Kidney (tissue), 14 donors: ENCODE data around the gene MKNK1. TPM values are rescaled to one million over a fixed set of nuclear protein-coding genes. Genes with fewer than 3 reads are reported as not detected.

Experiments used
- DNase-seq, 5 donors: peaks; one replicate each; pipeline ENCODE4 v3.0.0-alpha.2; 2013 to 2020
- FAIRE-seq: peaks from 2 replicates; lab custom pipeline; 2012; peaks lifted over from hg19 to GRCh38; lab: Jason Lieb, UNC
- H3K27ac ChIP-seq, 2 donors: one replicate each; pipeline ENCODE4 v1.7.0; 2013; ENCODE audit warnings: low read depth in 2 of 2, low read length in 2 of 2, inconsistent platforms in 1 of 2
- H3K27me3 ChIP-seq: one replicate; pipeline ENCODE4 v1.7.1; 2013; ENCODE audit warnings: low read length, inconsistent platforms; ENCODE audit not compliant: control insufficient read depth, insufficient read depth
- H3K36me3 ChIP-seq, 3 donors: one replicate each; pipeline versions ENCODE4 v1.7.0 to v1.7.1; 2013; ENCODE audit warnings: low read length in 3 of 3, control low read depth in 1 of 3, inconsistent platforms in 1 of 3; ENCODE audit not compliant: insufficient read depth in 3 of 3, control insufficient read depth in 2 of 3
- H3K4me1 ChIP-seq, 3 donors: one replicate each; pipeline versions ENCODE4 v1.7.0 to v1.7.1; 2013; ENCODE audit warnings: low read length in 3 of 3, inconsistent platforms in 1 of 3, low read depth in 1 of 3; ENCODE audit not compliant: control insufficient read depth in 2 of 3, insufficient read depth in 2 of 3
- H3K4me3 ChIP-seq, 3 donors: one replicate each; pipeline versions ENCODE4 v1.7.0 to v1.8.1; 2013; ENCODE audit warnings: low read length in 3 of 3, control low read depth in 1 of 3, inconsistent platforms in 1 of 3
- H3K9ac ChIP-seq, 3 donors: one replicate each; pipeline versions ENCODE4 v1.7.0 to v1.7.1; 2013; ENCODE audit warnings: low read length in 3 of 3, control low read depth in 1 of 3, inconsistent platforms in 1 of 3
- H3K9me3 ChIP-seq, 3 donors: one replicate each; pipeline versions ENCODE4 v1.7.0 to v1.7.1; 2013; ENCODE audit warnings: low read length in 3 of 3, control low read depth in 1 of 3, inconsistent platforms in 1 of 3; ENCODE audit not compliant: control insufficient read depth in 2 of 3, insufficient read depth in 1 of 3
- intact Hi-C: fragments of 100-400 bp; cut with DNase I; formaldehyde crosslinking; loops from one replicate; pipeline ENCODE4 v1.11.1; 2022
- polyA plus RNA-seq: library from polyadenylated mRNA; stranded (reverse); fragments of 350-450 nt; fragmentation: Illumina TruSeq; extraction: RNeasy Lipid Tissue Mini Kit (QIAGEN cat#74804); gene quantifications from one replicate; pipeline ENCODE4 v1.2.3, GENCODE V29; 2014; ENCODE audit warnings: low read depth, low replicate concordance; ENCODE audit not compliant: insufficient read depth
- total RNA-seq: library from RNA; stranded (reverse); fragmentation: NEBNext Ultra II Directional; extraction: Animal tissue kit (Norgen Biotek cat#: 25700); gene quantifications from one replicate; pipeline ENCODE4 v1.2.1, GENCODE V29; 2021
- TF ChIP-seq, protein P1 (sequence below): IDR thresholded peaks from 3 replicates; pipeline ENCODE4 v1.5.1; 2012; ENCODE audit warnings: mild to moderate bottlenecking, moderate library complexity, borderline replicate concordance; ENCODE audit not compliant: insufficient read depth; ENCODE audit errors: extremely low read depth
- donor health status: control.
- donor health status: control.
- donor health status: control.
- donor health status: control.
- donor health status: control.
- donor health status: DM: yes; HTN: yes; CAD: no.
- donor health status: Normal renal cell carcinoma (clear cell type).

MKNK1 gene
- total and polyA plus RNA-seq, 2 donors from 2014 or later, result 17.5 to 49.7 TPM

DNA sequence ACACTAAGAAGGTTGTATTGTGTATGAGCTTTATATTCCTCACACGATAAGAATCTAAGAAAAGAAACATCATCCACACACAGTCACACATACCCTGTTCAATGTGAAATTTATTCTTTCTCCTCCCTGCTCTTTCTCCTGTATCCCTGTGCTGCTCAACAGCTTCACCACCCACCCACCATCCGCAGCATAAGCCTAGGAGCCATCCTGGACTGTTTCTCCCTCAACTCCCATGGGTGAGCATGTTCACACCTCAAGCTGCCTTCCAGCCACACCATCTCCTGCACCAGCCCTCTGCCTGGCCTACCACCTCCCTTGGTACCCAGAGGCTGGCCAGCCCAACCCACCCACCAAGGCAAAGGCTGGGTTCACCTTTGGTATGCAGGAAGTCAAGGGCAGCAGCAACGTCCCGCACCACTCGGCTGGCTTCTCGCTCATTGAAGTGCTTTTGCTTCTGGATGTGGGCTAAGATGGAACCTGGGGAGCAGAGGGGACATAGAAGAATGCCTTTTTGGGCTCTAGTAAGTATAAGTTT is 32.3 kb downstream of the MKNK1 start:
- FAIRE-seq, result no peak
- DNase-seq, result no peak
- Histone ChIP-seq H3K4me3 (no peak overlapping the region), H3K27me3 (no peaks in the 10 kb centered on the region), H3K9me3 (no peaks in the 10 kb centered on the region), H3K36me3 (peaks cover 0 to 7% (median 5%) of the 10 kb centered on the region in 3 donors), H3K4me1 (peaks cover 0 to 2% (median 0%) of the 10 kb centered on the region in 3 donors), H3K9ac (no peak overlapping the region), H3K27ac (no peak overlapping the region)
- intact Hi-C loops, result no loop called here
- TF ChIP-seq, protein P1, sequence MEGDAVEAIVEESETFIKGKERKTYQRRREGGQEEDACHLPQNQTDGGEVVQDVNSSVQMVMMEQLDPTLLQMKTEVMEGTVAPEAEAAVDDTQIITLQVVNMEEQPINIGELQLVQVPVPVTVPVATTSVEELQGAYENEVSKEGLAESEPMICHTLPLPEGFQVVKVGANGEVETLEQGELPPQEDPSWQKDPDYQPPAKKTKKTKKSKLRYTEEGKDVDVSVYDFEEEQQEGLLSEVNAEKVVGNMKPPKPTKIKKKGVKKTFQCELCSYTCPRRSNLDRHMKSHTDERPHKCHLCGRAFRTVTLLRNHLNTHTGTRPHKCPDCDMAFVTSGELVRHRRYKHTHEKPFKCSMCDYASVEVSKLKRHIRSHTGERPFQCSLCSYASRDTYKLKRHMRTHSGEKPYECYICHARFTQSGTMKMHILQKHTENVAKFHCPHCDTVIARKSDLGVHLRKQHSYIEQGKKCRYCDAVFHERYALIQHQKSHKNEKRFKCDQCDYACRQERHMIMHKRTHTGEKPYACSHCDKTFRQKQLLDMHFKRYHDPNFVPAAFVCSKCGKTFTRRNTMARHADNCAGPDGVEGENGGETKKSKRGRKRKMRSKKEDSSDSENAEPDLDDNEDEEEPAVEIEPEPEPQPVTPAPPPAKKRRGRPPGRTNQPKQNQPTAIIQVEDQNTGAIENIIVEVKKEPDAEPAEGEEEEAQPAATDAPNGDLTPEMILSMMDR, result no peak

DNA sequence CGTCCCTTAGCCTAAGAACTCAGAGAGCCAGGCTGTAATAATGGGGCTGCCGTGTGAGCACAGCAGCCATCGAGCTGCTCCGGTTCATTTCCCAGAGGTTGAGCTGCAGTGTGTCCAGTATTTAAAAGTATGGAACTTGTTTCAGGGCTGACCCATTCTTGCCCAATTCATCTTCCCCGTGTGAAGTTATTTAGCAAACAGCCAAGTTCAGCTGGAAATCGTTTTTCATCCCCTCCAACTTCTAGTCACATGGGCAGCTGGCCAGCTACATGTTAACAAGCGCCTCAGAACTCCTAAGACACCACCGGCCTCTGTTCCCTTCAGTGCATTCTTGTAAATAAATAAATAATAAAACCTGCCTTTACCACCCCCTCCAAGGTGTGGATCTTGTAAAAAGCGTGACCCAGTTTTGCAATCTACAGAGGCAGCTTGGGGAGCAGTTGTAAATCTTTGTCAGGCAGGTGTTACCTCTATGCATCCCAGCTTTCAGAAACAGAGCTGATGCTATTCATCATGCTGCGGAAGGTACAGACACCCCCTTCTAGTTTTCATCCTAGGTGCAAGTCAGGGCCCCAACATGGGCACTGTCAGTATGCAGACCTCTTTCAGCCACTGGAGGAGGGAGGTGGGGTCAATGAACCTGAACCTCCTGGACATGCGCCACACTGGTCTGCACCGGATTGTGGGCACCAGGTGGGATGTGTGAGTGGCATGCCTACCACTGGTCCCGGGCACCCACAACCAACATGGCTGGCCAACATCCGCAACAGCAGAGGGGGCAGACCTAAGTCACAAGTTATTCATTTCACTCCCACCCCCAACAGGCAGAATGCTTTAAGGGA is 34.0 kb downstream of the MKNK1 start:
- peaks cover 0 to 2% (median 0%) of the 10 kb centered on the region in 3 donors for H3K4me1 ChIP-seq
- H3K4me3 ChIP-seq, result no peak overlapping the region
- DNase-seq (peak in 3 of 5 donors; percentile 39 to 87 (median 55)), FAIRE-seq (no peak)
- no peaks in the 10 kb centered on the region for H3K9me3 ChIP-seq
- intact Hi-C loops, result no loop called here
- H3K9ac ChIP-seq, result no peak overlapping the region
- H3K27me3 ChIP-seq, result no peaks in the 10 kb centered on the region
- TF ChIP-seq, protein P1, result no peak
- no peak overlapping the region for H3K27ac ChIP-seq
- peaks cover 0 to 7% (median 3%) of the 10 kb centered on the region in 3 donors for H3K36me3 ChIP-seq

DNA sequence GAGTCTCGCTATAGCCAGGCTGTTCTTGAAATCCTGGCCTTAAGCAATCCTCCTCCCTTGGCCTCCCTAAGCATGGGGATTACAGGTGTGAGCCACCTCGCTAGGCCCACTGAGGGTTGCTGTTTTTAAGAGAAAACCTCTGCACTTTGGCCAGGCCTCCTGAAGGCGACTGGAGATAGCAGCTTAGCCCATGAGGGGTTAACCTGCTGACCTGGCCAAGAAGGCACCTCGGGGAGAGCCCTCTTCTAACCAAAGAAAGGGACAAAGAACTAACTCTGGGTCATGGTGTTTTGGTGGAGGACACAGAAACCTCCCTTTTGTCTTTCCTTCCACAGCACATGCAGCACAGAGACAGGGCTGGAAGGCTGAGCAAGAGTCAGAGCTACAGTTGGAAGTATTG is 35.0 kb downstream of the MKNK1 start:
- intact Hi-C loops, result no loop called here
- DNase-seq, result no peak
- FAIRE-seq, result no peak
- Histone ChIP-seq H3K9me3 (no peaks in the 10 kb centered on the region), H3K36me3 (peaks cover 0 to 12% (median 6%) of the 10 kb centered on the region in 3 donors), H3K9ac (no peak overlapping the region), H3K4me3 (no peak overlapping the region), H3K27me3 (no peaks in the 10 kb centered on the region), H3K4me1 (peaks cover 0 to 2% (median 0%) of the 10 kb centered on the region in 3 donors), H3K27ac (no peak overlapping the region)
- TF ChIP-seq, protein P1, result no peak
